GM06990 (cell line): ENCODE results near the gene PEPD.

Experiments used
- DNase-seq: peaks from one replicate; pipeline ENCODE4 v3.0.0-alpha.2; 2011; ENCODE audit not compliant: insufficient read length; ENCODE audit errors: extremely low read depth
- H3K27me3 ChIP-seq: replicated peaks from 2 replicates; pipeline ENCODE4 v1.6.0; 2011; ENCODE audit warnings: low read length; ENCODE audit not compliant: control insufficient read depth, insufficient read depth
- H3K36me3 ChIP-seq: 2 replicates; pipeline ENCODE4 v1.5.1; 2011; ENCODE audit warnings: low read length; ENCODE audit not compliant: control insufficient read depth, insufficient read depth
- H3K4me3 ChIP-seq: replicated peaks from 2 replicates; pipeline ENCODE4 v1.5.1; 2011; ENCODE audit warnings: low read depth, mild to moderate bottlenecking, control low read depth, low read length
- CTCF ChIP-seq: IDR thresholded peaks from 2 replicates; pipeline ENCODE4 v1.5.1; 2011; ENCODE audit warnings: low read length, control low read depth, mild to moderate bottlenecking, inconsistent platforms; ENCODE audit not compliant: insufficient read depth, poor library complexity, severe bottlenecking

Gene PEPD

GRCh38 chr19:33440241-33440640 lies 81.3 kb downstream of the PEPD start:
- H3K4me3 ChIP-seq, result no peak overlapping the region
- no peak for TF ChIP-seq CTCF
- no peak for DNase-seq
- H3K36me3 ChIP-seq, result no peaks in the 10 kb centered on the region; the same call in 1 of the 2 replicates
- H3K27me3 ChIP-seq, result no peaks in the 10 kb centered on the region

- DNase-seq, result no peak
- TF ChIP-seq CTCF, result no peak
- Histone ChIP-seq H3K4me3 (no peak overlapping the region), H3K36me3 (no peaks in the 10 kb centered on the region; the same call in 1 of the 2 replicates), H3K27me3 (no peaks in the 10 kb centered on the region)
Observed at GRCh38 chr19:33438987-33439781, 82.4 kb downstream of the PEPD start.

GRCh38 chr19:33437821-33438671 lies 83.5 kb downstream of the PEPD start:
- H3K27me3 ChIP-seq, result no peaks in the 10 kb centered on the region

GRCh38 chr19:33437393-33437820 lies 84.2 kb downstream of the PEPD start:
- DNase-seq, result no peak
- no peak for TF ChIP-seq CTCF
- no peaks in the 10 kb centered on the region for H3K36me3 ChIP-seq
- no peaks in the 10 kb centered on the region for H3K27me3 ChIP-seq
- H3K4me3 ChIP-seq, result no peak overlapping the region

More at GRCh38 chr19:33437821-33438671, 83.5 kb downstream of the PEPD start:
- TF ChIP-seq CTCF, result no peak
- Histone ChIP-seq H3K36me3 (no peaks in the 10 kb centered on the region), H3K4me3 (no peak overlapping the region)
- DNase-seq, result no peak

- H3K36me3 ChIP-seq, result no peaks in the 10 kb centered on the region
- no peak for TF ChIP-seq CTCF
- no peak overlapping the region for H3K4me3 ChIP-seq
- H3K27me3 ChIP-seq, result no peaks in the 10 kb centered on the region
- DNase-seq, result no peak
Observed at GRCh38 chr19:33436360-33437345, 84.9 kb downstream of the PEPD start.
